ENCODE measurements around the gene CHAC1.

GRCh38 chr15:40964634-40965033 is 11.4 kb downstream of the CHAC1 start:
- TF ChIP-seq CTCF (IDR thresholded peaks at IDR 0.05; ENCODE audit: low read length): no peak
- no peak for TF ChIP-seq EZH2 (optimal IDR thresholded peaks at IDR 0.05; ENCODE audit: low read depth, low read length)
- no peak for TF ChIP-seq EZH2phosphoT487 (IDR thresholded peaks at IDR 0.05; ENCODE audit: low read length)
